Stimulated activated CD8-positive, alpha-beta memory T cell treated with anti-CD3 and anti-CD28 coated beads, Interleukin-7, amount 100 ng/mL, for 24 hours (primary cell): ENCODE measurements around the gene ATXN7.

Experiments used
- DNase-seq: peaks from one replicate; pipeline ENCODE4 v3.0.0-alpha.2; 2020; ENCODE audit warnings: low read depth

Gene ATXN7

DNA sequence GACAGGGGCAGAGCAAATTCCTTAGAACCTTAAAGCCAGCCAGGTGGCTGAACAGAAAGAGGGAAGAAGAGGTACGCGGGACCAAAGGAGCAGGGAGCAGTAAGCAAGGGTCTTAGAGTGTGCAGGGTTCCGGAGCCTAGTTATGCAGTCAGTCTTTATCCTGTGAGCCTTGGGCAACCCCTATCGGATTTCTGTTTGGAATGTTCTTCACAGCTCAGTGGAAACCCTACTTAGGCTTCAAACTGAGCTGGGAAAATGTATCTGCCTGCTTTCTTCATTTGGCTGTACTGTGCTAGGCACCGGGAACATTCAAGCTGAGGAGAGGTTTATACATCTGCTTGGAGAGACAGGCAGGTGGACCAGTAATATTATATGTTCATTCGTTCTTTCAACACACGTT is 122.5 kb downstream of the ATXN7 start:
- DNase-seq: no peak

DNA sequence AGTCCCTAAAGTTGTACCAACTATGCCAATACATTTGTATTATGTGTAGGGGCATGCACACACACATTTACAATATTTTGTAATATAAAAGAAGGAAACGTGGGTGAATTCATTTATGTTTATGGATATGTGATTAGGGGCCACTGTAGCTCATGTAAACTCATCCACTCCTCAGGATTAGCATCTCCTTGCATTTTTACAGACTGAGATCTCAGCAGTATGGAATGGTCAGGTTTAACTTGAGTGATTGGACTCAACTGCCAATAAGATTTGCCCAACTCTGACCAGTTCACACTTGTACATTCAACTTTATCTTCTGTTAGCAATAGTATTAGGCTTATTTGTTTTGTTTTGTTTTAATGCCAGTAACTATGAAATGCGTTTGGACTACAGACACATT is 123.2 kb downstream of the ATXN7 start:
- no peak for DNase-seq

DNA sequence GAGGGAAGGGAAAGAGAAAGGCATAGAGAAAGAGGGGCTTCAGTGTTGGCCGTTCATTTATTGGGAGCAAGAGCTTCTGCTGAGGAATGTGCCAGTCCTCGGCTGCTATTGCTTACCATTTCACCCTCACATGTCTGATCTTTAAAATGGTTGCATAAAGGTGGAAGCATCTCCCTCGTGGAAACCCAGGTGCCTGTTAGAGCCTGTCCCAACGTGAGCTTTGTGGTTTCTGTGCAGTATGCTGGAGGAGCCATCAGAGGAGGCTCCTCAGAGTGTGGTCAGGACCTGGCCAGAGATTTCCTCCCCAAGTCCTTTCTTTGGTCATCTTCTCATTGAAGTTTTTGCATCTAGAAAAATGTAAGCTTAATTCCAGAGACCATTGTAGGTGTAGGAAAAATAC is 125.3 kb downstream of the ATXN7 start:
- DNase-seq: no peak

DNA sequence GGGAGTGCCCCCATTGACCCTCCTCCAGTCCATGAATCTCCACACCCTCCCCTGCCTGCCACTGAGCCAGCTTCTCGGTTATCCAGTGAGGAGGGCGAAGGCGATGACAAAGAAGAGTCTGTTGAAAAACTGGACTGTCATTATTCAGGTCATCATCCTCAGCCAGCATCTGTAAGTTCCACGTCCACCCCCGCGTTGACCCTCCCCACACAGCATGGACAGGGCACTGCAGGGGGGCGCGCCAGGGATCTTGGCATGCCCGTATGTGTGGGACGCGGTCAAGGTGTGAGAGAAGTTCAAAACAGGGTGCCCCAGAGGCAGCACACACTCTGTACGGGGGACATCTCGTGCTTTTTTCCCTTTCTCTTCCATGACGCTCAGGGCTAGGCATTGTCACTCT is 126.5 kb downstream of the ATXN7 start:
- DNase-seq: no peak

DNA sequence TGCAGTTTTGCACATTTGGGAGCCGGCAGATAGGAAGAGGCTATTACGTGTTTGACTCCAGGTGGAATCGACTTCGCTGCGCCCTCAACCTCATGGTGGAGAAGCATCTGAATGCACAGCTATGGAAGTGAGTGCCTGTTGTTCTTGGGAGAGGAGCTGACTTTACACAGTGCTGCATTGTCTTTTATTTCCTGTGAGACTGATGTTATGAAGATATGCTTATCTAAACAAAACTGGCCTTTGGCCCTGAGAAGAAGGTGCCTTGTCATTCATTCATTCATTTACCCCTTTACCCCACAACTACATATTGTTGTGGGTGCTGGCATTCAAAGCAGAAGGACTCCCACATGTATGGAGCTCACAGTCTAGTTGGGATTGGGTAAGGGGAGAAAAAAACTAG is 127.1 kb downstream of the ATXN7 start:
- DNase-seq: no peak

DNA sequence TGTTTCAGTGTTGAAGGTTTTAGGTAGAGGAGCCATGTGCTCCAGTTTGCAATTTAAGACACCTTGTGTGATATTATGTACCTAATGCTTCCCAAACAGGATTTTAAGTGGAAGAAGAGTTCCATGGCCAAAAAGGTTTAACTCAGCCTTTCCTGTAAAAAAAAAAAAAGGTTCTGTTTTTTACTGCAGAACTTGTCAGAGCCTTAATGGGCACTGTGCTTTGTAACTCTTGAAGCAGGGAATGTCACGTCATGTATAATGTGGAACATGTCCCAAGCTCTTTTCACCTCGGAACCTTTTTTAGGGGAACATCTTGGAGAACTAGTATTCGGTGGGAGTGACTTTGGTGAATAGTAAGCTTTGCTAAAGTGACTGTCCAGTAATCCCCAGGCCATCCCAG is 128.0 kb downstream of the ATXN7 start:
- no peak for DNase-seq

DNA sequence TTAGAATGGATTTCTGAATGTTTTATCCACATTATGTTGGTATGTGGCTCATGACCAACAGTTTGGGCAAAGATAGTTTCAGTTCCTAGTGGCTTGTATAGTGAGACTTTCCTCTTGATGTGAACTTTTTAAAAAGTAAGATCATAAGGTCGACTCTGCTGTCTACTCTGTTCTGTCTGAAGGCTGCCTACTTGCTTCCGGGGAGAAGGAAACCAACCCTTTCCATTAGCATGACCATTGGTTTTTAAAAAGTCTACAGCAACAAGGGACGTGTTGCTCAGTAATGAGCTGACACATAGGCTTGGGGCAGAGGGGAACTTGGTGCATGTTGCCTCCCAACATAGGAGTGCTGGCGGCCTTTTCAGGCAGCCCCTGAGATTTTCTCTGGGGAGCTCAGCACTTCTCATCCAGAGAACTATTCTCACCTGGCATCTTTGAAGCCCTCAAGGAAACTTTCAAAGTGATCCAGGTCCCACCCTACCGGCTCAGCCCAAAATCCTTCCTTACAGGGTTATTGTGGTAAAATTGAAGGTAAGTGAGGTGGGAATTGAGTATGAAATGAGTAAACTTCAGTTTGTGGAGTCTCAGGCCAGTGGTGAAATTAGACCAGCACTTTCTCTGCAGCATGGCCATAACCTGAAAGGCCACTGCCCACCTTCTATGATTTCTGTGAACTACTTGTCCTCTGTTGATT is 129.0 kb downstream of the ATXN7 start:
- DNase-seq: no peak

DNA sequence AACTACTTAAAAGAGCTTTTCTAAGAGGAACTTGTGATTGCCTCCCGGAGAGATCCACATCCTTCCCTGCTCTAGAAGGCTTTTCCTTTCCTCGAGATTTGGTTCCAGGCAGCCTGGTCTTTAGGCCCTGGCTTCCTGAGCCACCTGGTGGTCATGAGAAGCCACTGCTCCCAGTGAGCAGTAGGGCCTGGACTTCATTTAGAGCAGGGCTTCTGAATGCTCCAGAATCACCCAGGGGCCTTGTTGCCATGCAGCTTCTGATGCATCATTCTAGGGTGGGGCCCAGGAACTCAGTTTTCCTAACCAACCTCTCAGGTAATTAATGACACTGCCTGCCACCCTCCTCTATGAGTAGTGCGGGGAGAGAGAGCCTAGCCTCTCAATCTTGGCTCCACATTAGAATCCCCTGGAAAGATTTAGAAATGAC is 130.0 kb downstream of the ATXN7 start:
- no peak for DNase-seq

DNA sequence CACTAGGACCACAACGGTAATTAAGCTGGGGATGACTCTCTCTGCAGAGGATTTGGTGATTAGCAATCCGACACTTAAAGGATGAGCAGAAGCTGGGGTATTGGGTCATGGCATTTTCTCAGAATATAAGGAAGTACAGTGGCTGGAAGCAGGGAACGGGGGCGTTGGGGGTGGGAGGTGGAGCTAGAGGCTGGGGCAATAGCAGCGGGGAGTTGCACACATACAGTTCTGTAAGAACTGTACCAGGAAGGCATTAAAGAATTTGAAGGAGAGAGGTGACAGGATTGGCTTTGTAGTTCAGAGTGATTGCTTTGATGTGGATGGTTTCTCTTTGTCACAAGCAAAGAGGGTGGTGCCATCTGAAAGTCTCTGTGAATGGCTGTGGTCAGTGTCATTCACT is 131.4 kb downstream of the ATXN7 start:
- DNase-seq: no peak

DNA sequence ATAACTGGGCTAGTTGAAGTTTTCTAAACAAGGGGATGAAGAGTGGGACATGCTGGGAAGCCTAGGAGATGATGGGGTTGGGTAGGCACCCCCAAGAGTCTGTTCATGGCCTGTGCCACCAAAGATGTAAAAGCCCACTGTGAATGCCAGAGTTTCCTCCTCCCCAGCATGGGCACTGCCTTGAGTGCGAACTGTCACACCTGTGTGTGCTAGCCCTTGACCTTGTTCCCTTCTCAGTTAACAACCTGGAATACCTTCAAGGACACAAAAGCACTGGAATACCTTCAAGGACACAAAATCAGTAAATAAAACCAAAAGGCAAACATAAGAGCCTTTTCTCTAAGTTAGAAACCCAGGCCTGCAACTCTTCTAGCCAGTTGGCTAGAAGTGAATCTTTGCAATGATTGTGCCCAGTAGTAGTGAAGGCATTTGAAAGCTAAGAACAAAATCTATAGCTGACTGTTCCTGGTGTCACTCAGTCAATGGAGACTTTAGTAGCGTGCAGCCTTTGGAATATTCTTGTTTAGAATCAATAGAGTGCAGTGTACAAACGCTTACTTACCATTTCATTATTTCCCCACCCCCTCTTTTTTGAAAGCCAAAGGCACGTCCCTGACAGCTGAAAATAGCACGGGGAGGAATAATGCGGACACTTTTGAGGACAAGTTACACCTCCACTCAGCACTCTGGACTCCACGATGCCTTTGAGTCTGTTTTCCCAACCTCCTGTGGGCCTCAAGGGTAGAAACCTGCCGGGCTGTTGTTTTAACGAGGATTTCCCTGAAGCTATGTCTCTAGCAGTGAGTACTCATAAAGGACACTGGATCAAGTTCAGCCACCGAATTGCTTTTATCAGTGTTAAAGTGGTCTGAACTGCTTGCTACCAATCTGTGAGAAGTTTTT is 135.4 kb downstream of the ATXN7 start:
- DNase-seq: no peak

DNA sequence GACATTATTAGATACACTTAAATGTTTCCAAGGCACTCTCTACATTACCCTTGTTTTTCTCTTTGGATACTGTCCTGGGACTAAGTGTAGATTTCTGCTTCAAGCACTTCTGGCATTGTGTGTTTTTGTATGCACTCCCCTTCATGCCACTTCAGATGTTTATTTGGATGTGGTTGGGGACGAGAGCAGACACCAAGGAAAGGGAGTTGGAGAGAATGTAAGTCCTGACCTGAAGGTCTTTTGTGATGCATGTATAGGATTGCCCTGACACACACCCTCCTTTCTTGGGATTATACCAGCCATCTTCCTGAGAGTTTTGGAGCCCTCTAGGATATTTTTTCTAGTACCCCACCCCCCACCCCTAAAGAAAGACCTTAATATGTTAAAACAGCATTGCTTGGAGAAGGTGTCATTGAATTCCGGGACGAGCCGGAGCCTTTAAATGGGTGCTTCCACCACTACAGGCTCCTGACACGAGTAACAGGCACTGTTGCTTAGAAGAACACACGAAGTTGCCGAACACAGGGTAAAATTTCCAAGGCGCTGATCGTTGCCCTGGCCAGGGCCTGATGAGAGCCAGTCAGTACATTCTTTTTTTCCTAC is 136.9 kb downstream of the ATXN7 start:
- no peak for DNase-seq

DNA sequence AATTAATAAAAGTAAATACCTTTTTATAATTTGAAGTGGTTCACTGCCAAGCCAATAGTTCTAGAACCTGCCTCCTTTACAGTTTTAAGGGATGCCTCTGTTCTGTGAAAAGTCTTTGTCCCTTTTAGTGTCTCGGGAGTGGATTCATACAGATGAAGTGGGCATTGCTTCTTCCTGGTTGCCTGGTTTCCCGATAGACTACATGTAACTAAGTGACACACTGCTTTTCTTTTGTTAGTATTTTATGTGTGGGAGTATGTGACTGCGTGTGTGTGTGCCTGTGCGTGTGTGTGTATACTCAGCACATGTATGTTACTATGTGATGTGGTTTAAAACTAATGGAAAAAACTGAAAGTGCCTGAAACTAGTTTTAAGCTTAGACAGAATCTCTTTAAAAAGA is 138.6 kb downstream of the ATXN7 start:
- no peak for DNase-seq

DNA sequence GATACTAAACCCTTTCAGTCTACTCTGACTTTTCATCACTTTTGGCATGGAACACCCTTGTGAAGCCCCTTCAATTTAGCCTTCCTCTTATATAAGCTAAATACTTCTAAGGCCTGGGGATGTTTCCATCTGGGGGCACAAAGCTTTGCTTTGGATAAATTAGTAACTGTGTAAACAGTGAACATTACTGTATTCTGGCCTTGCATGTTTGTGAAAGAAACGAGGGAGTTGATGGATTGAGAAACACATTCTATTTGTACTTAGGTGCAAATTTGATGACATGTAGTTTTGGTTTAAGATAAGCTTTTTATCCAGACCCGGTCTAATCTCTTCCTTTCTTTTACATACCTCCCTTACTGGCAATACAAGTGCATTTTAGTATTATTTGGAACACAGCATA is 139.9 kb downstream of the ATXN7 start:
- no peak for DNase-seq

DNA sequence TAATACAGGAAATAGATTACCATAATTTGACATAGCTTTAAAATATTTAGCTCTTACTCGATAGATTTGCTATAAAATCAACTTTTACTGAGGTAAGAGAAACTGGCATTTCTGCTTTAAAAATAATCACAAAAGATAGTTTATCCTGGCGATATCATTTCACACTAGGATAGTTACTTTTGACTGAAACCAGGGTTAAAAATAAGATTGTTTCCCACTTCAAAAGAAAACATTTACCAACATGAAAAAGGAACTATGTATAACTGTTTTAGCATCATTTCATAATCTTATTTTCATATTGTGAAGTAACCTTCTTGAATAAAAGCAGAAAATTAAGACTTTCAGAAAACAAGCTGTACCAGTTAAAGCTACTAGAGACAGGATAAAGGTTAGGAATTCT is 144.3 kb downstream of the ATXN7 start:
- DNase-seq: no peak

DNA sequence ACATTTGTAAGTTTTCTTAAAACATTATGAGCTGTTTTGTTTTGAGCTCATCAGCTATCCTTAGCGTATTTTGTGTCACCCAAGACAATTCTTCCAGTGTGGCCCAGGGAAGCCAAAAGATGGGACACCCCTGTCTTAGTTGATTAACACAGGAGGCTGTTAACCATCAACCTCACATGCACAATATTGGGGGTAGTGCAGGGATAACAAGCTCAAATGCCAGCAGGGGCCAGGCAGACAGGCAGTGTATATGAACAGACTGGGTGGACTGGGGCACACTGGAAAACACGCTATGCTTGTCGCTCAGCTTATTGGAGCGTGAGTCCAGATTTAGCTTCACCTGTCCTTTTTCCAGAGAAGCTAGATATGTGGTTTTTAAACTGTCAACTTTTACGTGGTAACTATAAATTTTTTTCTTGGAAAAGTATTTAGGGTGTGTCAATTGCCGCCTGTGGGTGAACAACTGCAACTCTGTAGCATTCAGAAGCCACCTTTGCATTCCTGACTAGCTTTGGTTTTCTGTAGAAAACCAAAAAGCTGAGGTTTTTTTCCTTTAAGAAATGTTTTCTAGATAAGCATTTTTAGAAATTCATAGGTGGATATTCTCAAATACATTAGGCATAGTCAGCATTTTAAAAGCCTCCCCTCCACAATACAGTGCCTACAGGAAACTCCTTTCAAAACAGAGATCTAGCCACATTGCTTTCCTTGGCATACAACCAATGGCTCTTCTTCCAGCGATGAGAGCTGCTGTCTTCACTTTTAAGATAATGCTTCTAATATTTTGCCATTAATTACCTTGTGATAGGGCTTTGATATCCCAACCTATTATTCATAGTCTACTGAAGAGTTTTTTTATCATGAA is 145.1 kb downstream of the ATXN7 start:
- no peak for DNase-seq

DNA sequence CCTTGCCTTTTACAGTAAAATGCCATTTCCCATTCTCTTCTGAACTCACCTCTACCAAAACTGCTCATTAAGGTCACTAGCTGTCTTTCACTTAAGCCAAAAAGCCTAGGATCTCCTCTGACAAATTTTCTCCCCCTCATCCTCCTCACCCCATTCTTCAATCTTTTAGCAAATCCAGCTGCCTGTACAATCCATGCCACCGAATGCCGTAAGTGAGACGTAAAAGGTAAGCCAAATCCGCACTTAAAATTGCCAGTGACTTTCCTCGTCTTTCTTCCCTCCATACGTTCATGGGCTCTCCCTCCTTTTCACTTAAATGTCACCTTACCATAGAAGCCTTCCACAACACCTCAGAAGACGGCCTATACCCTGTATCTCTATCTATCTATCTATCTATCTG is 145.9 kb downstream of the ATXN7 start:
- DNase-seq: no peak

DNA sequence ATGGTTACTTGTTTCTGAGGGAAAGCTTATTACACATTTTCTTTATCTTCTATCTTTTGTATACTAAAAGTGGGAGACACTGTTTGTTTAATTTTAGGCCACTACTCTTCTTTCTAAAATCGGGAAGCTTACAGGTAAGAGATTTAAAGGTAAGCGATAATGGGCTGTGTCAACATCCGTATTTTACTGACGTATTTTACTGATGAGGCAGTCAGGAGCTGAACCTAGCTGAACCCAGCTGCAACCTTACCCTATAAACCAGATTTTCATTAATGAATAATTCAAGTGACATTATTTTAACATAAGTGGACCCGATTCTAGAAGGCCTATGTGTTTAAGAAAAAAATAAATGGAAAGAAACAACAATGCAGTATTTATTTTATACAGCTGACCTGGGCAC is 146.5 kb downstream of the ATXN7 start:
- DNase-seq: no peak

DNA sequence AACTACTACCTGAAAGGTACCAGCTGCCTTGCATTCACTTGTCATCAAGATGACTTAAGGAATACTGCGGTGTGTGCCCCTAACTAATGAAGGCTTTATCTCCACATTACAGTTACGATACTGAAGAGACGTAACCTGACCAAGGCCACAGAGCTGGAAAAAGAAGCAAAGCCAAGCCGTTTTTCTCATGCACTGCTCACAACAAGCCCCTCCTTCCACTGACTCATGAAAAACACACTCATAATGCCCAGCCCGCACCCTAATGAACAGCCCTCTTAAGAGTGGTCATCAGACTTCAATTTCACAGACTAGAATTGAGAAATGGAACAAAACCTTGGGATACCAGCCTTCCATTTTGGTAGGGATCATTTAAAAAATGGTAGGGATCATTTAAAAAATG is 148.0 kb downstream of the ATXN7 start:
- DNase-seq: no peak

DNA sequence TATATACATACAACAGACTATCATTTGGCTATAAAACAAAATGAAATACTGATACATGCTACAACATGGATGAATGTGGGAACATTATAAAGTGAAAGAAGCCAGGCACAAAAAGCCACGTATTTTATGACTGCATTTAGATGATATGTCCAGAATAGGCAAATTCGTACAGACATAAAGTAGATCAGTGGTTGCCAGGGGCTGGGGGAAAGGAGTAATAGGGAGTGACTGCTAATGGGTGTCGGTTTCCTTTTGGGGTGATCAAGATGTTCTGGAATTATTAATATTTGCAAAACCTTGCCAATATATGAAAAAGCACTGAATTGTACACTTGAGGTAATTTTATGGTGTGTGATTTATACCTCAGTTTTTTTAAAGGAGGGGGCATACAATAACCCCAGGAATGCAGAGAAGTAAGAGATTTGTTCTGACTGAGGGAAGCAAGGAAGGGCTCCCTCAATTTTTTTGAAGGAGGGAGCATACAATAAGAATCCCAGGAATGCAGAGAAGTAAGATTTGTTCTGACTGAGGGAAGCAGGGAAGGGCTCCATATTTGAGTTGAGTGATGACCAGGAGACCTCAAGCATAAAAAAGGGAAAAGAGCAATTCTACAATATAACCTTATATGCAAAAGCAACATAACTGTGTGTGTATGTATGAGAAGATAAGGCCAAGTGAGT is 153.4 kb downstream of the ATXN7 start:
- DNase-seq: no peak

DNA sequence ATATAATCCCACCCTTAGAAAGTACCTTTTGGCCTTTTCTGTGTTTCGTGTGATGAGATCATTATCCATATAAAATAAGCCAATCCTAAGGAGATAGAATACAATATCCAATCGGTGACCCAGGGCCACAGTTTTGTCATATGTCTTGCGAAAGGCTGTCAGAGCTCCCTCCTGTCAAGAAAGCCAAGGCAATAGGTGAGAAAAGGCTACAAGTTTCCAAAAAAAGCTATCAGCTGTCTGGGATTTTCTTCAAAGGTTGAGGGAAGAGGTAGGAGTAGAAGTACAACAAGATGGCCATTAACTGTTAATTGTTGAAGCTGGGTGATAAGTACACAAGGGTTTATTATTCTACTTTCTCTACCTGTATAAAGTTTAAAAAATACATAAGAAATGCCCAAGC is 155.6 kb downstream of the ATXN7 start:
- DNase-seq: no peak

DNA sequence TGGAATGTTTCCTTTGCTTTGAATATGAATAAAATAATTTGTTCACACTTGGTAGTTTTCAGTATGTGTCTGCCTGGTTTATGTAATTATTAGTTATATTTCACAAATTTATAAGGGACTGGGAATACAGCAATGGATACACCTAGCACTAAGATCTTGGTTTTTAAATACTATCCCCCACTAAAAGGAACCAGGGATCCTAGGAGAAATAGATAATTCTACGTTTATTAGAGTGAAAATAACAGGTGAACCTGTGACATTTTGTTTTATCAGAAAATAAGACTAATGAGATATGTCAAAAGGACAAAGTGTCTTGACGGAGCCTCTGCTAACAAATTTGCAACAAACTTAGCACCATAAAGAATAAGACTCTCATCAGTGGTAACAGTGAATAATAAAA is 156.2 kb downstream of the ATXN7 start:
- DNase-seq: no peak

DNA sequence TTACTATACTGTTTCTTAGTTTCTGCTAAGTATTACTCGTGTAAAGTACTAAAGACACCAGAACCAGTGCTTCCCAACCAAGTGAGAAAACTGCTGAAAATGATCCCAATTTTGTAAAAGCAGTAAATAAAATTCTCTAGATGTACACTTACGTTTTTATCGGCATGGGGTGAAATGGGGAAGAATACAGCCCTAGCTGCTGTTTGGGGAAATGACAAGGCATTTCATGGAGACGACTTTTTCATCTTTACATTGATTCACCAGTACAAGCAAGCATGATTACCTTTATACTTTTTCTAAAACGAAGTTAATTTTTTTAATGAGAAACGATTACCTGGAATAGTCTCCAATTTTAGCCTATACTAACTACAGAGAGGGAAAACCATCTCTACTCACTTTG is 158.3 kb downstream of the ATXN7 start:
- DNase-seq: no peak
